Middle frontal gyrus (tissue), 1 donor: Measurements from ENCODE around the gene VASH2.

Source experiments
- DNase-seq: peaks from one replicate; pipeline ENCODE4 v3.0.0-alpha.2; 2015; ENCODE audit warnings: low spot score; ENCODE audit errors: extremely low spot score

Gene VASH2

GRCh38 chr1:213032651-213033050, 82.3 kb downstream of the VASH2 start:
- DNase-seq = no peak

GRCh38 chr1:213034713-213035112, 84.4 kb downstream of the VASH2 start:
- DNase-seq = no peak

- peak; percentile 20 for DNase-seq
These were observed 85.2 kb downstream of the VASH2 start for GRCh38 chr1:213035573-213035972.
